Measurements from ENCODE around the gene RBL2. TPM values are rescaled to one million over a fixed set of nuclear protein-coding genes. Genes with fewer than 3 reads are reported as not detected.

Gene RBL2
- total and polyA plus RNA-seq, 9 of the 15 experiments (the other 6 are each of a cell fraction or from before 2014, with no cell fraction given), result 7.8 to 76.3 (median 28.5) TPM

GRCh38 chr16:53502331-53503269, 68.3 kb downstream of the RBL2 start, which contains the start of gene AKTIP (continued):
- TF ChIP-seq CHD7 (IDR thresholded peaks at IDR 0.05; ENCODE audit: low read depth, low read length), result no peak
- TF ChIP-seq YY1 (IDR thresholded peaks at IDR 0.05; ENCODE audit: borderline replicate concordance in 1 of 3, control insufficient read depth in 1 of 3, extremely low read depth in 1 of 3, insufficient read depth in 3 of 3, insufficient read length in 1 of 3, insufficient replicate concordance in 2 of 3, low read depth in 1 of 3, low read length in 2 of 3), result no peak
- no peak for TF ChIP-seq COPS2 (conservative IDR thresholded peaks at IDR 0.05)
- no peak for TF ChIP-seq CBX2 (IDR thresholded peaks at IDR 0.05; ENCODE audit: insufficient read depth, low read length, poor library complexity, severe bottlenecking)
- TF ChIP-seq GABPB1 (CRISPR knock-in tag; IDR thresholded peaks at IDR 0.05), result no peak
- TF ChIP-seq MCM5 (IDR thresholded peaks at IDR 0.05; ENCODE audit: low read depth), result no peak
- no peak for TF ChIP-seq BMI1 (IDR thresholded peaks at IDR 0.05; ENCODE audit: low read length)
- TF ChIP-seq ATF1 (CRISPR knock-in tag; IDR thresholded peaks at IDR 0.05), result no peak
- no peak for TF ChIP-seq ATF1 (tag; IDR thresholded peaks at IDR 0.05)
- TF ChIP-seq RBM14 (IDR thresholded peaks at IDR 0.05; ENCODE audit: borderline replicate concordance, insufficient read depth, low read depth, low read length), result no peak
